ENCODE results near the gene SGK1.

Gene SGK1

DNA sequence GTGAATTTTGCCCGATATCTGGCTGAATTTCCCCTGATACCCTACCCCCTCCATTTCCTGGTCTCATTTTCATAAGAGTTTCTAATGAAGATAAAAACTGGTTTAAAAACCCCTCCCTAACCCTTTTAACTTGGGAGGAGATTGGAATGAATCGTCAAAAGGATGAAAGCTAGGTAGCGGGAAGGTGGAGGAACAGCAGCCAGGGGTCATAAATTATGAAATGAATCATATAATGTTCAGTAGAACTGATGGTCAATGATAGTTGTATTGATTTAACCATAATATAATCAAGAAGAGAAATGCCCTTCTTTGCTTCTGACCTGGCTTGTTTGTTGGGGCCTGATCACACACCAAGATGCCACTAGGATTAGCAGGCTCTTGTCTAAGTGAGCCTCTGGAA lies 38.5 kb upstream of the SGK1 start:
- DNase-seq (ENCODE audit: low read depth) = no peak
- no peak overlapping the region for H3K4me3 ChIP-seq (ENCODE audit: low read depth, low read length)
- TF ChIP-seq POLR2A (IDR thresholded peaks at IDR 0.05; ENCODE audit: extremely low read depth, insufficient read length) (no peak), MYC (IDR thresholded peaks at IDR 0.05; ENCODE audit: low read depth, low read length) (no peak)
- TF ChIP-seq, protein P1, sequence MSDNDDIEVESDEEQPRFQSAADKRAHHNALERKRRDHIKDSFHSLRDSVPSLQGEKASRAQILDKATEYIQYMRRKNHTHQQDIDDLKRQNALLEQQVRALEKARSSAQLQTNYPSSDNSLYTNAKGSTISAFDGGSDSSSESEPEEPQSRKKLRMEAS (IDR thresholded peaks at IDR 0.05; ENCODE audit: low read depth, low read length) = no peak
- TF ChIP-seq, protein P2, sequence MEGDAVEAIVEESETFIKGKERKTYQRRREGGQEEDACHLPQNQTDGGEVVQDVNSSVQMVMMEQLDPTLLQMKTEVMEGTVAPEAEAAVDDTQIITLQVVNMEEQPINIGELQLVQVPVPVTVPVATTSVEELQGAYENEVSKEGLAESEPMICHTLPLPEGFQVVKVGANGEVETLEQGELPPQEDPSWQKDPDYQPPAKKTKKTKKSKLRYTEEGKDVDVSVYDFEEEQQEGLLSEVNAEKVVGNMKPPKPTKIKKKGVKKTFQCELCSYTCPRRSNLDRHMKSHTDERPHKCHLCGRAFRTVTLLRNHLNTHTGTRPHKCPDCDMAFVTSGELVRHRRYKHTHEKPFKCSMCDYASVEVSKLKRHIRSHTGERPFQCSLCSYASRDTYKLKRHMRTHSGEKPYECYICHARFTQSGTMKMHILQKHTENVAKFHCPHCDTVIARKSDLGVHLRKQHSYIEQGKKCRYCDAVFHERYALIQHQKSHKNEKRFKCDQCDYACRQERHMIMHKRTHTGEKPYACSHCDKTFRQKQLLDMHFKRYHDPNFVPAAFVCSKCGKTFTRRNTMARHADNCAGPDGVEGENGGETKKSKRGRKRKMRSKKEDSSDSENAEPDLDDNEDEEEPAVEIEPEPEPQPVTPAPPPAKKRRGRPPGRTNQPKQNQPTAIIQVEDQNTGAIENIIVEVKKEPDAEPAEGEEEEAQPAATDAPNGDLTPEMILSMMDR (IDR thresholded peaks at IDR 0.05; ENCODE audit: low read depth, low read length) = no peak

- DNase-seq (ENCODE audit: low read depth) = peak; percentile 45
Measured at GRCh38 chr6:134352786-134353480, 35.0 kb upstream of the SGK1 start.

DNA sequence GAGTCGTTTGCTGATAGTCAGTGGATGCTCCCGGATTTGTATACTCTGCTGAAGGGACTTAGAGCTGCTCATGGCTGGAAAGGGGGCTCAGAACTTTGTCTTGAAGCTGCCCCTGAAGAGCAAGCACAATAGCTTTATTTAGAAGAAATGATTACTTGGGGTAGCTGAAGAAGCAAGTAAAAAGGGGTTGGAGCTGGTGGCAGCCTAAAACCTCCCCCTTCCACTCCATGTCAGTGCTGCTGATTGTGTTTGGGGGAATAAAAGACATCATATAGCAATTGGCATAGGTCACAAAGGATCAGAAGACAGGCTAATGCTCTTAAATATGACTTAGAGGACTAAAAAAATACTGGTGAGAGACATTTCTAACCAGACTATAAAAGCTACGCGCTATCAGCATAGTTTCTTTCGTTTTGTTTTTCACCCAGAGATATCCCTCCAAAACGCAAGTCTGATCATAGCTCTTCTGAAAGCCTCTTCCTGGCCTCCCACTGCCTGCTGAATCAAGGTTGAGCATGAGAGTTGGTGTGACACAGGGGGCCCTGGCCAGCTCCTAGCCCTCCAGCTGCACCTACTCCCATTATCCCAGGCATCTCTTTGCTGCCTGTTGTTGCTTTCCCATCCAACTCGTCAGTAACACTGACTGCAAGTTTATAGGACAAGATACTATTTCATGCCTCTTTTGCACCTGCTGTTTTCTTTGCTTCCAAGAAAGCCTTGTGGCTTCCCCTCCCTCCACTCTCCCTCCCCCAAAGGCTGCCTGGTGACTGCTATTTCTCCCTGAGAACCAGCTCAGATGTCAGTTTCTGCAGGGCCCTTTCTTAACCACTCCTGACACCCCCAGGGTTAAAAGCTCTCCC lies 33.9 kb upstream of the SGK1 start:
- TF ChIP-seq, protein P2 (IDR thresholded peaks at IDR 0.05; ENCODE audit: low read depth, low read length) = no peak
- TF ChIP-seq, protein P1 (IDR thresholded peaks at IDR 0.05; ENCODE audit: low read depth, low read length) = no peak
- TF ChIP-seq POLR2A (IDR thresholded peaks at IDR 0.05; ENCODE audit: extremely low read depth, insufficient read length) = no peak
- no peak for TF ChIP-seq MYC (IDR thresholded peaks at IDR 0.05; ENCODE audit: low read depth, low read length)
- no peak overlapping the region for H3K4me3 ChIP-seq (ENCODE audit: low read depth, low read length)
- peak; percentile 52 for DNase-seq (ENCODE audit: low read depth)

More at GRCh38 chr6:134352786-134353480, 35.0 kb upstream of the SGK1 start:
- H3K4me3 ChIP-seq (ENCODE audit: low read depth, low read length) = no peak overlapping the region
- TF ChIP-seq, protein P2 (IDR thresholded peaks at IDR 0.05; ENCODE audit: low read depth, low read length) = no peak
- TF ChIP-seq POLR2A (IDR thresholded peaks at IDR 0.05; ENCODE audit: extremely low read depth, insufficient read length) (no peak), MYC (IDR thresholded peaks at IDR 0.05; ENCODE audit: low read depth, low read length) (no peak)
- TF ChIP-seq, protein P1 (IDR thresholded peaks at IDR 0.05; ENCODE audit: low read depth, low read length) = no peak

DNA sequence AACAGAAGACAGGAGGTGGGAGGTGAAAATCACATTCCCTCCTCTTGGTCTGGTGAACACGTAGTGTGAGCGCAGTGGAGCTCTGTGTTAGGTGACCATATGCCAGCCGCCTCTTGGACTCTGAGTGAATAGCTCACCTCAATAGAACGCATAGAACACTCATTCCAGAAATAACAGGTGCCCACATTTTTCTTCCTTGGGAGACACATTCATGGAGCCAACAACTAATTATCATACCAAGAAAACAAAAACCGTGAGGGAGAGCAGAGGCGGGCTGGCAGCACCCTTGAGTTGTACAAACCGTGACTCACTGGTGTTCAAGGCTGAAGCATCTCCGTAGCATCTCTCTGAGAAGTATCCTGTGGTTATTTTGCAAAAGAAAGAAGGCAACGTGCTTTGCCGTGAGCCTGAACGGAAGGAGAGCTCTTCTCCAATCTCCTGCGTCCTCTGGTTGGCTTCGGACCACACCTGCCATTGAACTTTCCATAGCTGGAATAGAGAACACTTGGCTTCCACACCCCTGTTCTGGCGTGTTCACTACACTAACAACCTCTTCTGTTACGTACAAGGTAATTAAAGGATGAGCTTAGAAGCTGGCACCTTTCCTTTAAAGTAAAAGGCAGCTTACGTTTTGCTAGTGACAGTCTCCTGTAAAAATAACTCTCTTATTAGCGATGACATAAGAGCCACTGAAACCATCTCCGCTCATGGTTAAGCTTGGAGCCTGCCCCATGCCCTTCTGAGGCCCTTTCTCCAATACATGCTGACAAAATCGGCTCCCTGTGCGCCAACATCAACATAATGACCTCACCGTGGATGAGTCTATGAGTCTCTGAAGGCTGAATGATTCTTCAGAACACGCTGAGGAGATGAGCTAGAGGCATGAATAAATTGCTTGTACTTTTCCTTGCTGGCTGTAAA lies 30.2 kb upstream of the SGK1 start:
- DNase-seq (ENCODE audit: low read depth) = no peak
- H3K4me3 ChIP-seq (ENCODE audit: low read depth, low read length) = no peak overlapping the region
- TF ChIP-seq POLR2A (IDR thresholded peaks at IDR 0.05; ENCODE audit: extremely low read depth, insufficient read length) (no peak), MYC (IDR thresholded peaks at IDR 0.05; ENCODE audit: low read depth, low read length) (no peak)
- TF ChIP-seq, protein P2 (IDR thresholded peaks at IDR 0.05; ENCODE audit: low read depth, low read length) = no peak
- TF ChIP-seq, protein P1 (IDR thresholded peaks at IDR 0.05; ENCODE audit: low read depth, low read length) = no peak

GRCh38 chr6:134346932-134347545 lies 29.1 kb upstream of the SGK1 start:
- TF ChIP-seq MYC (IDR thresholded peaks at IDR 0.05; ENCODE audit: low read depth, low read length) (no peak), POLR2A (IDR thresholded peaks at IDR 0.05; ENCODE audit: extremely low read depth, insufficient read length) (no peak)
- TF ChIP-seq, protein P1 (IDR thresholded peaks at IDR 0.05; ENCODE audit: low read depth, low read length) = no peak
- TF ChIP-seq, protein P2 (IDR thresholded peaks at IDR 0.05; ENCODE audit: low read depth, low read length) = no peak
- H3K4me3 ChIP-seq (ENCODE audit: low read depth, low read length) = no peak overlapping the region
- no peak for DNase-seq (ENCODE audit: low read depth)
